Vagina (tissue), 2 donors: ENCODE measurements around the gene CEP19.

Experiments used
- CTCF ChIP-seq, 3 experiments: fragments of 450-650 bp in 2 of 3; fragments of 200-600 bp in 1 of 3; sonication (generic) in 1 of 3; IDR thresholded peaks; one replicate each; pipeline ENCODE4 v1.5.1; 2017 to 2019; ENCODE audit warnings: antibody characterized with exemption in 3 of 3, mild to moderate bottlenecking in 2 of 3, moderate library complexity in 2 of 3
- POLR2AphosphoS5 ChIP-seq, 2 donors: sonication (generic); formaldehyde crosslinking; IDR thresholded peaks; one replicate each; pipeline ENCODE4 v1.9.0; 2017; ENCODE audit warnings: antibody characterized with exemption in 2 of 2, mild to moderate bottlenecking in 2 of 2, low read depth in 1 of 2; ENCODE audit not compliant: insufficient read depth in 1 of 2

DNA sequence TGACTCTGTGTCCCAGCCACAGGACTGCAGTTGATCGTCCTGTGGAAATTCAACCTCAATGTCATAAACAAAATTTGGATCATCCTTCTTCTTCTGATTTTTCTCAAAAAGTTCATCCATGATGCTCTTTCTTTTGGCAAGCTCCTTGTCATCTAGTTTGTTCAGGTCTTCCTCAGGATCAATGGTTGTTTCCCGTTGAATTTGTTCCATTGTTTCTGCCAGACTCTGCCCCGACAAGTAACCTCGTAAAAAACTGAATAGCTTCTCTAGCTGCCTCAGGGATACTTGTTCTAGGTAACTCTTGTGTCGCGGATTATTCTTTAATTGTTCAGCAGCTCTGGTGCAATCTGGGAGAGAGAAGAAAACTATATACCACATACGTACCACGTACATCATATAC, 4.5 kb downstream of the CEP19 start:
- TF ChIP-seq POLR2AphosphoS5 (IDR thresholded peaks at IDR 0.05; ENCODE audit: insufficient read depth in 1 of 2, low read depth in 1 of 2): no peak
- no peak for TF ChIP-seq CTCF (IDR thresholded peaks at IDR 0.05)
